Ecto neural progenitor cell (in vitro differentiated cells): ENCODE results near the gene TDRD10.
"Not testable (repeated sequence)": the region's sequence is repeated elsewhere in the genome, so short reads cannot be mapped to it uniquely, and the experiment has no call there.

Experiments
- DNase-seq: peaks from one replicate; pipeline ENCODE4 v3.0.0-alpha.2; 2018; ENCODE audit warnings: low spot score

The TDRD10 gene

DNA sequence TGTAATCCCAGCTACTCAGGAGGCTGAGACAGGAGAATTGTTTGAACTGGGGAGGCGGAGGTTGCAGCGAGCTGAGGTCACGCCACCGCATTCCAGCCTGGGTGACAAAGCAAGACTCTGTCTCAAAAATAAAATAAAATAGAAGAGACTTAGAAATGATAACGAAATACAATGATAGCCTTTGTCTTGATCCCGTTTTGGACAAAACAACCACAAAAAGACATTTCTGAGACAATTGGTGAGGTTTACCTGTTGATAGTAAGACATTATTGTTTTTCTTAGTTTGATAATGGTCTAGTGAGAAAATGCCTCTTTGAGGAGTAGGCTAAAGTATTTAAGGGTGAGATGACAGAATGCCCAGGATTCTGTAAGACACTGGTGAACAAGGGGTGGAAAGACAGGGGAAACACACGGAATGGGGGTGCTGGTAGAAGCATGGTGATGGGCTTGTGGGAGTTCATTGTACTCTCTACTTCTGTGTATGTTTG, 12.1 kb downstream of the TDRD10 start:
- no peak for DNase-seq

GRCh38 chr1:154517661-154518060, 15.6 kb downstream of the TDRD10 start:
- DNase-seq: no peak

DNA sequence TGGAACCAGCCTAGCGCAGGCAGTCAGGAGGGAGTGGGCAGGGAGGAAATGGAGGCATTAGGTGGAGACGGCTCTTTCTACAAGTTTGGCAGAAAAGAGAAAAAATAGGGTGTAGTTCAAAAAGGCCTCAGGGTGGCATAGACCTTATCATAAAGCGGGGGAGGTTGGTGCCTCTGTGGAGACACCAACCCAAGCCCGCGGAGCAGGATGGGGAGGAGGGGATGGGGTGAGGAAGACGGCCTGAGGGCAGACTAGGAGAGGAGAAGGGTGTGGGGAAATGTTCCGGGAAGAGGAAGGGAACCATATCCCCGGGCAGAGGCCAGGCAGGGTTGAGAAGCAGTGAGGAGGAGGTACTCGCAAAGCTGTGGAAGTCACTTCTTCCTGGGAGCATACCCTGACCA, 17.6 kb downstream of the TDRD10 start:
- no peak for DNase-seq

DNA sequence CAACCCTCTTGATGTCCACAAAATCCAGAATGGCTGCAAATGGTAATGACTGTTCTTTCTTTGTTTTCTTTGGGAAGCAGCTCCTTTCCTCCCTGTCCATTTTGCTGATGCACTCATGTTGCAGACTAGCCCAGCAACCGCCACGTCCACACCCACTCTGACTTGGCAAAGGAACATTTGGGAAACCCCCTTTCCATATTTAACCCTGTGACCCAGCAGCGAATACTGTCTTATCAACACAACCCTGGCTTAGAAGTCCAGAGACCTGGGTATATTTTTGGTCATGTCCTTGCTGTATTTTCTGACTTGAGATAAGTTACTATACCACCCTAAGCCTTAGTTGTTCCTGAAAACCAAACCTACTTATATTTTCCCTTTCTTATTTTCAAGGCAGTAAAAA, 18.3 kb downstream of the TDRD10 start:
- no peak for DNase-seq

GRCh38 chr1:154521695-154522094, 19.7 kb downstream of the TDRD10 start:
- no peak for DNase-seq

- no peak for DNase-seq
Observed at GRCh38 chr1:154524881-154525280, 22.9 kb downstream of the TDRD10 start.

DNA sequence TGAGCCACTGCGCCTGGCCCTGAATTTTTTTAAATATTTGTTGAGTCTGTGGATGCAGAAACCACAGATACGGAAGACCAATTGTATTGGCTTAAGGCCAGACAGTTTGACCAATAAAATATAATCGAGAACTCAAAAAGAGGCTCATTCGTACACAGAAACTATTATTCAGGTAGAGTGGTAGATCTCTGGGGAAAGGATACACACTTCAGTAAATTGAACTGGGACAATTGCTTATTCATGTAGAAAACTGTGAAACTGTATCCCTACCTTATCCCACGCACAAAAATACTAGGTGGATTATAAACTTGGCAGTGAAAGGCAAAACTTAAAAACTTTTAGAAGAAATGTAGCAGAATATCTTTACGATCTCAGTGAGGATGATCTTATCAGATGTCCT, 25.2 kb downstream of the TDRD10 start:
- no peak for DNase-seq

DNA sequence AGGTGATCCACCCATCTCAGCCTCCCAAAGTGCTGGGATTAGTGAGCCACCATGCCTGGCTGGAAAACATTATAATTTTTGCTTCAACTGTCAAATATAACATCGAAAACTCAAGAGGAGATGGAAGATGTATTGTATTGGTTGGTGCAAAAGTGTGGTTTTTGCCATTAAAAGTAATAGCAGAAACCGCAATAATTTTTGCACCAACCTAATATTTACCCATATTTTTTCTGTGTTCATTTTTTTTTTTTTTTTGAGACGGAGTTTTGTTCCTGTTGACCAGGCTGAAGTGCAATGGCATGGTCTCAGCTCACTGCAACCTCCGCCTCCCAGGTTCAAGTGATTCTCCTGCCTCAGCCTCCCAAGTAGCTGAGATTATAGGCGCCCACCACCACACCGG, 27.3 kb downstream of the TDRD10 start:
- no peak for DNase-seq

GRCh38 chr1:154531950-154532349, 29.9 kb downstream of the TDRD10 start:
- DNase-seq: not testable (repeated sequence)

DNA sequence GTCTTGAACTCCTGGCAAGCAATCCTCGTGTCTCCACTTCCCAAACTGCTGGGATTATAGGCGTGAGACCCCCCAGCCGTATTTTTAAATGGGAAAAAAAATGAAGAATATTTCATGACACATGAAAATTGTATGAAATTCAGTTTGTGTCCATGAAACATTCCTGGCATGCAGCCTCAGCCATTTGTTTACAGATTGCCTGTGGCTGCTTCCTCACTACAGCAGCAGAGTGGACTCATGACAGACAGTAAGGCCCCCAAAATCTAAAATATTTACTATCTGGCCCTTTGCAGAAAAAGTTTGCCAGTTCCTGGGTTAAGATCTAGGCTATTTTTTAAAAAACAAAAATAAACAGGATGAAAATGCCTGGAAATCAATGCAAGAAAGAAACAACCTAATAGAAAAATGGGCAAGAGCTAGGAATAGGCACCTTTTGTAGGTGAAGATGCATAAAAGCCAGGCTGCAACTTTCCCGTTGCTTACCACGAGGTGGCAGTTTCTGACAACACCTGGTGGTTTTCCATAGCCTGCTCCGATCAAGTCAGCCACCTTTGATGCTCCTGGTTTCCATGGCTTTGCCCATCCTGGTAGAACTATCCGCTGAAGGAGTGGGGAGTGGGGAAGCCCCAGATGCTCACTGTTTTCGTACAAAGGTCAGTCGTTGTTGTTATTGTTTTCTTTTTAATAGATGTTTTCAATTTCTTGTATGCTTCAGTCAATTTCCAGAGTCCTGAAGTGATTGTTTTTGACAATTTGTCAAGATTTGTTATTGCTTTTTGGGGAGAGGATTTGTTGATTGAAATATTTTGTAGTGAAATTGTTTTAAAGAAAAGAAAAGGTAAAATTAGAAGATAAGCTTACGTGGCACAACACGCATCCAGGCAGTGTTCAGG, 32.2 kb downstream of the TDRD10 start:
- DNase-seq: no peak

DNA sequence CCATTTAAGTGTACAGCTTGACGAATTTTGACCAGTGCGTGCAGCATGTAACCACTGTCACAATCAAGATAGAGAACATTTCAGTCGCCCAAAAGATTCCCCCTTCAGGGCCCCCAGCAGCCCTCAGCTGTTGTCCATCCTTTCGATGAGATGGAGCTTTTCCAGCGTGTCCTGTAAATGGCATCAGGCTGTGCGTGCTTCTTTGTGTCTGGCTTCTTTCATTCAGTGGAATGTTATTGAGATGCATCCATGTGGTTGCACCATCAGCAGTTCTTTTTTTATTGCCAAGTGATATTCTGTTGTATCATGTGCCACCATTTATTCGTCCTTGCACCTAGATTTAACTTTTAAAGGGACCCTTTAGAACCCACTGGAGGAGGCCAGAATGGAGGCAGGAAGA, 34.6 kb downstream of the TDRD10 start:
- no peak for DNase-seq

- no peak for DNase-seq
Observed at GRCh38 chr1:154539486-154540483, 37.8 kb downstream of the TDRD10 start.

DNA sequence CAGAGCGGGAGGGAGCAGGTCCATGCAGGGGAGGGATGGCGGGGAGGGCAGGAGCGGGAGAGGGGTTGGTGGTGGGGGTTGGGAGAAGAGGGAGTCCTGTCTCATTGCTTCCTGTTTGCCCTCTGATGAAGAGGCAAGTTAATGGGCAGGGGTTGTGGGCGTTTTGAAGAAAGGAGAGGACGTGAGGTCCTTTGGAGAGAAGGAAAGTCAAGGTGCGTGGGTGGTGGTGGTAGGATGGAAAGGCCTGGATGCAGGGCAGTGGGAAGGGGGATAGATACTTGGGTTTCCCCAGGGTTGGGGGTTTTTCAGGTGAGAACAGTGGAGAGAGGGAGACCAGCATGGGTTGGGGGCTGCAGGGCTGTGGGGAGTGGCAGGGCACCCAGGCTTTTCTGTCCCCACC, 39.2 kb downstream of the TDRD10 start:
- DNase-seq: no peak

GRCh38 chr1:154546264-154547063, 44.4 kb downstream of the TDRD10 start:
- peak; percentile 77 for DNase-seq

GRCh38 chr1:154547105-154547732, 45.2 kb downstream of the TDRD10 start:
- DNase-seq: no peak

GRCh38 chr1:154548028-154548427, 46.0 kb downstream of the TDRD10 start:
- no peak for DNase-seq

GRCh38 chr1:154549202-154549770, 47.3 kb downstream of the TDRD10 start:
- no peak for DNase-seq

DNA sequence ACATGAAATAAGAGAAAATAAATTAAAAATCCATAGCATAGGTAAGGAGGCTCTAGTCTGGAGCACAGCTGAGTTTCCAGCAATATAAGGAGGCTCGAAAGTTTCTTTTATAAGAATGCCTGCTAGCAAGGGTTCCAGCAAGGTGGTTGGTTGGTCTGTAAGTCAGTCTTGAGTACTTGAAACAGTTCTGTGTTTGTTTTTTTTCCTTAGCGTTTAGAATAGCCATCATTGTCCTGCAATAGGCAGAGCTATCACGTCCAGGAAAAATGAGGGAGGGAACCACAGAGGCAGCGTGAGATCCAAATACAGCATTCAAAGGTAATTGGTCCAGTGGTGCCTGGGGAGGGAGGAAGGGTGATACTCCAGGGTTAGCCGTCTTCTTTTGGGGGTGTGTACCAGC, 48.1 kb downstream of the TDRD10 start:
- no peak for DNase-seq

GRCh38 chr1:154550657-154551056, 48.6 kb downstream of the TDRD10 start:
- DNase-seq: no peak

GRCh38 chr1:154551474-154551873, 49.5 kb downstream of the TDRD10 start:
- DNase-seq: no peak

DNA sequence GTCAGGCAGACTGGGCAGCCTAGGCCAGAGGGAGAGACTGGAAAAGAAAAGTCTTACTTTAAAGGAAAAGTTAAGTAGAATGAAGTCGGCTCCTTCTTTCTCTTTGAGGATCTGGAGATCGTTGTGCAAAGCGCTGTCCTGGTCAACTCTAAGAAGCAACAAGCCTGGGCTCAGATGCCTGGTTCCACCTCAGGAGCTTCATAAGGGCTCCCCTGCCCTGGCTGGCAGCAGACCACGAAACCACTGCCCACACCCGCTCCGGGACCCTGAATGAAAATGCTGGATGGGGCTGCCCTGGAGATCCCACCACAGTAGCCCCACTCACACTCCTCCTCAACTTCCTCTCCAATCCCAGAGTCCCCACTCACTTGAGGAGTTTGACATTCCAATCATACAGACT, 50.0 kb downstream of the TDRD10 start:
- DNase-seq: no peak
